Hematopoietic multipotent progenitor cell treated with erythropoietin and hydrocortisone succinate and interleukin-3 and kit ligand, for 8 days (in vitro differentiated cells): ENCODE data around the gene FAM24B.
"Not testable (repeated sequence)": the region's sequence is repeated elsewhere in the genome, so short reads cannot be mapped to it uniquely, and the experiment has no call there.

Experiments
- DNase-seq: peaks from one replicate; pipeline ENCODE4 v3.0.0-alpha.2; 2015

FAM24B gene

GRCh38 chr10:122858042-122858441 is 21.3 kb downstream of the FAM24B start:
- DNase-seq: not testable (repeated sequence)

GRCh38 chr10:122856902-122857301 is 22.5 kb downstream of the FAM24B start:
- DNase-seq: no peak

- DNase-seq: no peak
Observed at GRCh38 chr10:122855745-122856144, 23.6 kb downstream of the FAM24B start.

GRCh38 chr10:122854648-122855047 is 24.7 kb downstream of the FAM24B start:
- no peak for DNase-seq

- DNase-seq: no peak
Observed at GRCh38 chr10:122853665-122854313, 25.6 kb downstream of the FAM24B start.

- DNase-seq: no peak
Observed at GRCh38 chr10:122852261-122852660, 27.1 kb downstream of the FAM24B start.

- no peak for DNase-seq
Observed at GRCh38 chr10:122850705-122851640, 28.4 kb downstream of the FAM24B start.

GRCh38 chr10:122849900-122850605 is 29.3 kb downstream of the FAM24B start:
- no peak for DNase-seq

GRCh38 chr10:122849090-122849489 is 30.3 kb downstream of the FAM24B start:
- DNase-seq: no peak

- DNase-seq: peak; percentile 31
Observed at GRCh38 chr10:122847782-122848604, 31.4 kb downstream of the FAM24B start.

GRCh38 chr10:122845783-122846332 is 33.5 kb downstream of the FAM24B start, which contains the start of gene CUZD1:
CUZD1 (minus strand) TSS chr10:122845857; CDS start chr10:122845843, 14 bp downstream.
- no peak for DNase-seq

GRCh38 chr10:122844146-122844545 is 35.2 kb downstream of the FAM24B start:
- no peak for DNase-seq

GRCh38 chr10:122841569-122841968 is 37.8 kb downstream of the FAM24B start:
- DNase-seq: no peak

- no peak for DNase-seq
Observed at GRCh38 chr10:122839505-122839904, 39.9 kb downstream of the FAM24B start.

- no peak for DNase-seq
Observed at GRCh38 chr10:122838880-122839279, 40.5 kb downstream of the FAM24B start.

- no peak for DNase-seq
Observed at GRCh38 chr10:122835908-122836307, 43.5 kb downstream of the FAM24B start.

GRCh38 chr10:122830965-122831353 is 48.4 kb downstream of the FAM24B start:
- DNase-seq: no peak

GRCh38 chr10:122830273-122830964 is 49.0 kb downstream of the FAM24B start:
- DNase-seq: no peak

GRCh38 chr10:122829454-122829853 is 49.9 kb downstream of the FAM24B start:
- no peak for DNase-seq

GRCh38 chr10:122828716-122829255 is 50.6 kb downstream of the FAM24B start:
- DNase-seq: no peak

- no peak for DNase-seq
Observed at GRCh38 chr10:122827302-122827701, 52.1 kb downstream of the FAM24B start.
